Natural killer cell (primary cell): Measurements from ENCODE around the gene GALNTL6. TPM values are rescaled to one million over a fixed set of nuclear protein-coding genes. Genes with fewer than 3 reads are reported as not detected.

Experiments
- ATAC-seq, 3 donors: fragments of 150-1000 bp in 2 of 3; fragments of 200-7000 bp in 1 of 3; cut with Tn5 transposase; 1 replicate in 1 of 3; 2 replicates in 2 of 3; pipeline ENCODE4 v1.10.0; 2021; ENCODE audit warnings: mild to moderate bottlenecking in 2 of 3, moderate library complexity in 2 of 3
- DNase-seq, 2 donors: peaks; one replicate each; pipeline versions ENCODE4 v3.0.0 to v3.0.0-alpha.2; 2013 to 2021; ENCODE audit warnings: mixed read lengths in 1 of 2
- H3K27ac ChIP-seq: one replicate; pipeline ENCODE4 v1.5.1; 2013; ENCODE audit warnings: mild to moderate bottlenecking, low read length
- H3K27me3 ChIP-seq: one replicate; pipeline ENCODE4 v1.6.1; 2013; ENCODE audit warnings: low read length; ENCODE audit not compliant: control insufficient read depth, insufficient read depth
- H3K36me3 ChIP-seq: one replicate; pipeline ENCODE4 v1.6.1; 2013; ENCODE audit warnings: low read length; ENCODE audit not compliant: control insufficient read depth, insufficient read depth
- H3K4me1 ChIP-seq: one replicate; pipeline ENCODE4 v1.6.1; 2013; ENCODE audit warnings: low read length; ENCODE audit not compliant: control insufficient read depth, insufficient read depth
- H3K4me3 ChIP-seq: one replicate; pipeline ENCODE4 v1.5.1; 2013; ENCODE audit warnings: low read length
- H3K9me3 ChIP-seq: one replicate; pipeline ENCODE4 v1.6.1; 2013; ENCODE audit warnings: low read length; ENCODE audit not compliant: control insufficient read depth, insufficient read depth
- H3K27ac Mint-ChIP-seq, 2 donors: one replicate each; pipeline ENCODE4 v1.8.0; 2022; ENCODE audit warnings: mild to moderate bottlenecking in 2 of 2, mixed read lengths in 2 of 2, moderate library complexity in 1 of 2
- H3K27me3 Mint-ChIP-seq, 2 donors: one replicate each; pipeline ENCODE4 v1.8.0; 2022; ENCODE audit warnings: low read depth in 2 of 2, mixed read lengths in 2 of 2
- H3K36me3 Mint-ChIP-seq: one replicate; pipeline ENCODE4 v1.8.0; 2022; ENCODE audit warnings: mixed read lengths
- H3K4me1 Mint-ChIP-seq, 2 donors: one replicate each; pipeline ENCODE4 v1.8.0; 2022; ENCODE audit warnings: mixed read lengths in 2 of 2
- H3K4me3 Mint-ChIP-seq: one replicate; pipeline ENCODE4 v1.8.0; 2022; ENCODE audit warnings: mild to moderate bottlenecking, moderate library complexity, mixed read lengths
- H3K9me3 Mint-ChIP-seq, 2 donors: one replicate each; pipeline ENCODE4 v1.8.0; 2022; ENCODE audit warnings: mixed read lengths in 2 of 2
- WGBS: methylation state at CpG from one replicate; pipeline ENCODE4 v1.1.7; 2013; ENCODE audit warnings: missing lambda C conversion rate; ENCODE audit not compliant: insufficient coverage; 5-methylcytosine and 5-hydroxymethylcytosine counted together
- intact Hi-C: fragments of 100-400 bp; cut with micrococcal nuclease; formaldehyde crosslinking; loops from one replicate; pipeline ENCODE4 v1.14.2; 2022
- total RNA-seq, 4 donors: library from RNA; stranded (reverse); fragments of 120-200 nt in 1 of 4; gene quantifications; one replicate each; pipeline versions ENCODE4 v1.2.3 to v1.2.4, GENCODE V29; 2013 to 2022
- TF ChIP-seq, protein P1 (sequence below): fragments of 200-600 bp; IDR thresholded peaks from one replicate; pipeline ENCODE4 v1.8.0; 2022; ENCODE audit warnings: antibody characterized with exemption

Gene GALNTL6
- total RNA-seq, 3 donors from 2014 or later (not counting 1 experiment from before 2014, with no cell fraction given) = not detected

DNA sequence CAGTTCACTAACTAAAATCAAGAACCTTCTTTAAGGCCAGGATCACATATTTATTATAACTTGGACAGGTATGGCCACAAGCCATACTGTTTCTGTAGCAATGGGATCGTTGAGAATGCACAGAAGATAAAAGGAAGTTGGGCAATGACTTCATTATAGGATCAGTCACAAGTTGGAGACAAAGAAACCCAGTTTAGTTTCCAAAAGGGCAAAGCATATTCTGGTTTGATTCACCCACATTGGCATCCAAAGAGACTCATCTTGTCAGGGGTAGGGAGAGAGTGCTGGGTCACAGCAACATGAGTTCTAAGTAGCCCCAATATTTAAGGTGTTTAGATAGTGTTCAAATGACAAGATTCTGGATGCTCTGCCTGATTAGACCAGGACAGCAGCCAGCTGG lies 1038.3 kb downstream of the GALNTL6 start:
- Histone ChIP-seq H3K4me1 (no peaks in the 10 kb centered on the region), H3K27ac (no peak overlapping the region), H3K4me3 (no peak overlapping the region), H3K9me3 (no peaks in the 10 kb centered on the region), H3K27me3 (no peaks in the 10 kb centered on the region), H3K36me3 (no peaks in the 10 kb centered on the region)
- TF ChIP-seq, protein P1, sequence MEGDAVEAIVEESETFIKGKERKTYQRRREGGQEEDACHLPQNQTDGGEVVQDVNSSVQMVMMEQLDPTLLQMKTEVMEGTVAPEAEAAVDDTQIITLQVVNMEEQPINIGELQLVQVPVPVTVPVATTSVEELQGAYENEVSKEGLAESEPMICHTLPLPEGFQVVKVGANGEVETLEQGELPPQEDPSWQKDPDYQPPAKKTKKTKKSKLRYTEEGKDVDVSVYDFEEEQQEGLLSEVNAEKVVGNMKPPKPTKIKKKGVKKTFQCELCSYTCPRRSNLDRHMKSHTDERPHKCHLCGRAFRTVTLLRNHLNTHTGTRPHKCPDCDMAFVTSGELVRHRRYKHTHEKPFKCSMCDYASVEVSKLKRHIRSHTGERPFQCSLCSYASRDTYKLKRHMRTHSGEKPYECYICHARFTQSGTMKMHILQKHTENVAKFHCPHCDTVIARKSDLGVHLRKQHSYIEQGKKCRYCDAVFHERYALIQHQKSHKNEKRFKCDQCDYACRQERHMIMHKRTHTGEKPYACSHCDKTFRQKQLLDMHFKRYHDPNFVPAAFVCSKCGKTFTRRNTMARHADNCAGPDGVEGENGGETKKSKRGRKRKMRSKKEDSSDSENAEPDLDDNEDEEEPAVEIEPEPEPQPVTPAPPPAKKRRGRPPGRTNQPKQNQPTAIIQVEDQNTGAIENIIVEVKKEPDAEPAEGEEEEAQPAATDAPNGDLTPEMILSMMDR = no peak
- Mint-ChIP-seq H3K27me3 (no peaks in the 10 kb centered on the region), H3K36me3 (no peaks in the 10 kb centered on the region), H3K9me3 (peaks cover 5 to 6% of the 10 kb centered on the region in 2 donors), H3K27ac (no peak overlapping the region), H3K4me1 (no peaks in the 10 kb centered on the region), H3K4me3 (no peak overlapping the region)
- intact Hi-C loops = no loop called here
- DNase-seq (no peak), ATAC-seq (no peak)
- WGBS = 0% methylated on average over 1 of the region's 1 CpG

DNA sequence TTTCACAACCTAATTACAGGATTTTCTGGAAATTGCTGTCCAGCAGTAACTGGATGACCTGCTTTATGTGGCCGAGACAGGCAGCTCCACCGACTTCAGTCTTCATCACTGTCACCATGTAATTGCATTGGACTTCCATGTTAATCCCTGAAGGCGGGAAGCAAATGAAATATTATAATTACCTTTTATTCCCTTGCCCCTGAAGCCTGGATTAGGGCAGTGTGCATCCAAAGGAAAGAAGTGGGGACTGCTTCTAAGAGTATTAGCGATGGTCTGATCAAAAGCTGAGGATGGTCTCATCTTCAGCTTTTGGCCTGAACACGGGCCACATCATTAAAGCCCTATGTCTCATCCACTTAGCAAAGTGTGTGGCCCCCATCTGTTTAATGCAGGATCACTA lies 1043.8 kb downstream of the GALNTL6 start:
- Histone ChIP-seq H3K36me3 (no peaks in the 10 kb centered on the region), H3K9me3 (no peaks in the 10 kb centered on the region), H3K27ac (no peak overlapping the region), H3K27me3 (no peaks in the 10 kb centered on the region), H3K4me3 (no peak overlapping the region), H3K4me1 (no peaks in the 10 kb centered on the region)
- TF ChIP-seq, protein P1 = no peak
- intact Hi-C loops = no loop called here
- DNase-seq (no peak), ATAC-seq (no peak)
- WGBS = 96% methylated on average over 4 of the region's 5 CpGs
- Mint-ChIP-seq H3K4me3 (no peak overlapping the region), H3K36me3 (no peaks in the 10 kb centered on the region), H3K27ac (no peak overlapping the region), H3K27me3 (no peaks in the 10 kb centered on the region), H3K9me3 (peaks cover 3 to 6% of the 10 kb centered on the region in 2 donors), H3K4me1 (no peaks in the 10 kb centered on the region)

DNA sequence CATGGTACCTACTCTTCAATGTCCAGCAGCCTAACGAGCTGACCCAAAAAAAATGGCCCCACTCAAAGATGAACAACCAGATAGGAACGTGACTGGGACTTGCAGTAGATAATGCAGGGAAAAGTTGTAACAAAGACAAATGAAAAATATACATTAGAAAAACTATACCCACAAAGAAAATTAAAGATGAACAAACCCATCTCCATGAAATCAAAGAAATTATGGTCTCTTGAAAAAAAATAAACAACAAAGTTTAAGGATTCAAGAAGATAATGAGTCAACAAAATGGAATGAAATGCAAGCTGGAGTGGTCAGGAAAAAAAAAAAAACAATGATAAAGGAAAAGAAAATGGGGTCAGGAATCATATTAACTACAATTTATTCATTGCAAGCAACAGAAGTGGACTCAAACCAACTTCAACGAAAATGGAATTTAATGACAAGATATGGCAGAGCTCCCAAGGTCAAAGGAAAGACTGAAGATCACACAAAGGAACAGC lies 1045.6 kb downstream of the GALNTL6 start:
- no peaks in the 10 kb centered on the region for H3K36me3 ChIP-seq
- H3K9me3 Mint-ChIP-seq = peaks cover 4% of the 10 kb centered on the region in 2 donors
- WGBS = 88% methylated on average over 2 of the region's 3 CpGs
- DNase-seq (no peak), ATAC-seq (no peak)
- TF ChIP-seq, protein P1 = no peak
- H3K27me3 Mint-ChIP-seq = no peaks in the 10 kb centered on the region
- intact Hi-C loops = no loop called here
- no peaks in the 10 kb centered on the region for H3K4me1 ChIP-seq
- H3K4me3 Mint-ChIP-seq = no peak overlapping the region
- H3K27ac Mint-ChIP-seq = no peak overlapping the region
- no peaks in the 10 kb centered on the region for H3K36me3 Mint-ChIP-seq
- no peaks in the 10 kb centered on the region for H3K4me1 Mint-ChIP-seq
- no peak overlapping the region for H3K27ac ChIP-seq
- peaks cover 3% of the 10 kb centered on the region for H3K9me3 ChIP-seq
- H3K27me3 ChIP-seq = no peaks in the 10 kb centered on the region
- no peak overlapping the region for H3K4me3 ChIP-seq

DNA sequence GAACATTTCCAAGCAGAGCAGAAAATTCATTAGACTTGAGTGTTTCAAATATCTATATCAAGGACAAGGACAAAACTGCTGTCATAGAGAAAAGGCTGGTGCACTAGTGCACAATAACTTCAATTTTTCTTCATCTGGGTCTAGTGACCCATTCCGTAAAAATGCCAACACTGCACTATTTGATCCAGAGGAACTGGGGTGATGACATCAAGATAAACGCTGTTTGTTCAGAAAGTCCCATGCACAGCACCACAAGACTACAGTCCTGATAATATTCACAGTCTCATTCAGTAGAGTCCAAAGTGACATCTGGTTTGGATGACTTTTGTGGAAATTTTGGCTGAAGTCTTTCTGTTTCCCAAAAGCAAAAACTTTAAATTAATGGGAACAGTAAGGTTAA lies 1051.9 kb downstream of the GALNTL6 start:
- intact Hi-C loops = no loop called here
- DNase-seq = no peak
- 98% methylated on average over 2 of the region's 2 CpGs for WGBS

More for the DNA sequence above, 1051.9 kb downstream of the GALNTL6 start:
- Mint-ChIP-seq H3K4me1 (no peaks in the 10 kb centered on the region), H3K9me3 (peaks cover 7 to 12% of the 10 kb centered on the region in 2 donors), H3K27me3 (no peaks in the 10 kb centered on the region), H3K27ac (no peak overlapping the region), H3K36me3 (no peaks in the 10 kb centered on the region), H3K4me3 (no peak overlapping the region)
- Histone ChIP-seq H3K9me3 (peaks cover 3% of the 10 kb centered on the region), H3K27ac (no peak overlapping the region), H3K4me3 (no peak overlapping the region), H3K27me3 (no peaks in the 10 kb centered on the region), H3K36me3 (no peaks in the 10 kb centered on the region), H3K4me1 (no peaks in the 10 kb centered on the region)
- ATAC-seq = no peak
- TF ChIP-seq, protein P1 = no peak
